Measurements from ENCODE around the gene FOXP4. TPM values are rescaled to one million over a fixed set of nuclear protein-coding genes. Genes with fewer than 3 reads are reported as not detected.

The FOXP4 gene
- total RNA-seq, 1 donor from 2014 or later, result 29.9 TPM

- Histone ChIP-seq H3K27ac (no peak overlapping the region), H3K4me1 (peaks cover 8% of the 10 kb centered on the region), H3K36me3 (no peaks in the 10 kb centered on the region), H3K9me3 (no peaks in the 10 kb centered on the region), H3K4me3 (no peak overlapping the region), H3K27me3 (no peaks in the 10 kb centered on the region)
- TF ChIP-seq, protein P1, sequence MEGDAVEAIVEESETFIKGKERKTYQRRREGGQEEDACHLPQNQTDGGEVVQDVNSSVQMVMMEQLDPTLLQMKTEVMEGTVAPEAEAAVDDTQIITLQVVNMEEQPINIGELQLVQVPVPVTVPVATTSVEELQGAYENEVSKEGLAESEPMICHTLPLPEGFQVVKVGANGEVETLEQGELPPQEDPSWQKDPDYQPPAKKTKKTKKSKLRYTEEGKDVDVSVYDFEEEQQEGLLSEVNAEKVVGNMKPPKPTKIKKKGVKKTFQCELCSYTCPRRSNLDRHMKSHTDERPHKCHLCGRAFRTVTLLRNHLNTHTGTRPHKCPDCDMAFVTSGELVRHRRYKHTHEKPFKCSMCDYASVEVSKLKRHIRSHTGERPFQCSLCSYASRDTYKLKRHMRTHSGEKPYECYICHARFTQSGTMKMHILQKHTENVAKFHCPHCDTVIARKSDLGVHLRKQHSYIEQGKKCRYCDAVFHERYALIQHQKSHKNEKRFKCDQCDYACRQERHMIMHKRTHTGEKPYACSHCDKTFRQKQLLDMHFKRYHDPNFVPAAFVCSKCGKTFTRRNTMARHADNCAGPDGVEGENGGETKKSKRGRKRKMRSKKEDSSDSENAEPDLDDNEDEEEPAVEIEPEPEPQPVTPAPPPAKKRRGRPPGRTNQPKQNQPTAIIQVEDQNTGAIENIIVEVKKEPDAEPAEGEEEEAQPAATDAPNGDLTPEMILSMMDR (IDR thresholded peaks at IDR 0.05), result no peak
- ATAC-seq, result no peak
- intact Hi-C loops (cut with DNase I), result no loop called here
- DNase-seq, result peak; percentile 59
These were observed 98.2 kb downstream of the FOXP4 start for GRCh38 chr6:41644297-41644879.

DNA sequence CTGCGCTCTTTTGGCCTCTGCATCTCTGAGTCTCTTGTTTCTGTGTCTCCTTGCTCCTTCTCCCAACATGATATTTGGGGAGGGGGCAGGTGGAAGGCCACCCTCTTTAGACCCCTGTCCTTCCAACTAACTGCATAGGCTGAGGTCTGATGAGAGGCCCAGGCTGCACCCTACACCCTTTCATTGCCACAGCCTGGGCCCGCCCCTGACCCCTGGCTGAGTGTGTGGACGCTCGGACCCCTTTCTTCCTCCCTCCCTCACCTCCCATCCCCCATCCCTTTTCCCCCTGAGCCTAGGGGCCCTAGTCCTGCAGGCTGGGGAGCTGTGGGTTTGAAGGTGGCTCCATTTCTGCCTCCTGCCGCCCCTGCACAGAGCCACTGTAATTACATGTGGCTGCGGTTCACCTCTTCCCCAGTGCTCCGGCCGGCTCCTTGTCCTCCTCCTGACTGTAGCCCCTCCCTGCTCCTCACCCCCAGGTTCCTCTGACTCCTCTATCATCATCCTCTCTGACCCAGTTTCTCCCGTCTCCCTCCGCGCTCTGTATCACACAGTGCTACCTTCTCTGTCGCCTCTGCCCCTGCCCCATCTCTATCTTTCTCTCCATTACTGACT lies 98.9 kb downstream of the FOXP4 start:
- H3K36me3 ChIP-seq, result no peaks in the 10 kb centered on the region
- H3K4me1 ChIP-seq, result peaks cover 8% of the 10 kb centered on the region
- DNase-seq (peak; percentile 39), ATAC-seq (no peak)
- no peaks in the 10 kb centered on the region for H3K27me3 ChIP-seq
- no peaks in the 10 kb centered on the region for H3K9me3 ChIP-seq
- intact Hi-C loops (cut with DNase I), result no loop called here
- no peak overlapping the region for H3K27ac ChIP-seq
- TF ChIP-seq, protein P1 (IDR thresholded peaks at IDR 0.05), result no peak
- H3K4me3 ChIP-seq, result no peak overlapping the region

- H3K4me3 ChIP-seq, result no peak overlapping the region
- intact Hi-C loops (cut with DNase I), result no loop called here
- ATAC-seq (no peak), DNase-seq (peak; percentile 46)
- TF ChIP-seq, protein P1 (IDR thresholded peaks at IDR 0.05), result no peak
- H3K36me3 ChIP-seq, result no peaks in the 10 kb centered on the region
- no peaks in the 10 kb centered on the region for H3K9me3 ChIP-seq
- H3K27ac ChIP-seq, result no peak overlapping the region
- no peaks in the 10 kb centered on the region for H3K27me3 ChIP-seq
- peaks cover 8% of the 10 kb centered on the region for H3K4me1 ChIP-seq
These were observed 100.0 kb downstream of the FOXP4 start for GRCh38 chr6:41646026-41646795.

DNA sequence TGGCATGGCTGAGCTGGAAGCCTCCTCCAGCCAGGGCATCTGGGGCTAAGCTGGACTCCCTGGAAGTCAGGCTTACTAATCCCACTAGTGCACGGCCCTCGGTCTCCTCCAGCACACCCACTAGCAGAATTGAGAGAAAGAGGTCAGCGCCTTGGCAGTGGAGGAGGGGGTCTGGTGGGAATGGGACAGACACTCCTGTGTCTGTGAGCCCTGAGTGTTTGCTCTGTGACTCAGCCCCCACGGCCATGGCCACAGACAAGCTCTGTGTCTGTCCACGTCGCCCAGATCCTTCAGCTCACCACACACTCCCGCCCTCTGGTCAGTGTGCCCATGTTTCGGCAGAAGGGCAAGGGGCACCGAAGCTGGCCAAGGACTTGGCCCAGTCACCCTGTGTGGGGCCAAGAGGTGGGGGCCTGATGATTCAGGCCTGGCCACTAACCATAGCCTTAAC lies 100.9 kb downstream of the FOXP4 start:
- H3K4me3 ChIP-seq, result no peak overlapping the region
- H3K4me1 ChIP-seq, result peaks cover 8% of the 10 kb centered on the region
- no peak overlapping the region for H3K27ac ChIP-seq
- TF ChIP-seq, protein P1 (IDR thresholded peaks at IDR 0.05), result no peak
- peak; percentile 56 for ATAC-seq
- intact Hi-C loops (cut with DNase I), result no loop called here
- no peaks in the 10 kb centered on the region for H3K36me3 ChIP-seq
- peak; percentile 62 for DNase-seq
- H3K27me3 ChIP-seq, result no peaks in the 10 kb centered on the region
- H3K9me3 ChIP-seq, result no peaks in the 10 kb centered on the region

DNA sequence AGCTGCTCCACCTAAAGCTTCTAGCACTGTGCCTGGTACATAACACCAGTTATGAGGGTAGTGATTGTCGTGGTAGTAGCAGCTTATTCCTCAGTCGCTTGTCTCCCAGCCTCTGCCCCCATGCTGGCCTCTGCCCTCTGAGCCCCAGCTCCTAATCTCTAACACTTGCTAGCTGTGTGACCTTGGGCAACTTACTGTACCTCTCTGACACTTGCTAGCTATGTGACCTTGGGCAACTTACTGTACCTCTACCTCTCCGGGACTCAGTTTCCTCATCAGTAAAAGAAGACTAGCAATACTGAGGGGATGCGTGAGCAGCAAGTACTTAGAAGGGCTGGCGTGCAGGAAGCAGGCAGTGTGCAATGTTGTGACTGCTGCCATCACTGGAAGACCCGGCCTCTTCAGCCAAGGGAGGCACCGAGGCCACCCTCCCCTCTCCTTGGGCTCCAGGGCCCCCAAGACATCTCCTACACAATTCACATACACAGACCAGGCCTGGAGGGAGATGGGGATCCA lies 101.9 kb downstream of the FOXP4 start:
- Histone ChIP-seq H3K27me3 (no peaks in the 10 kb centered on the region), H3K9me3 (no peaks in the 10 kb centered on the region), H3K27ac (no peak overlapping the region), H3K4me3 (no peak overlapping the region), H3K4me1 (peaks cover 1% of the 10 kb centered on the region), H3K36me3 (no peaks in the 10 kb centered on the region)
- ATAC-seq (no peak), DNase-seq (peak; percentile 44)
- TF ChIP-seq, protein P1 (IDR thresholded peaks at IDR 0.05), result no peak
- intact Hi-C loops (cut with DNase I), result no loop called here
